Smooth muscle cell (in vitro differentiated cells): ENCODE data around the gene ULK2. TPM values are rescaled to one million over a fixed set of nuclear protein-coding genes. Genes with fewer than 3 reads are reported as not detected.

ENCODE experiments used
- DNase-seq: peaks from one replicate; lab custom pipeline; 2025; ENCODE audit not compliant: unreplicated experiment; lab: John Stamatoyannopoulos, UW
- H2AFZ ChIP-seq: fragments of 200-600 bp; sonication (generic); 2 replicates; pipeline ENCODE4 v1.6.0; 2016; ENCODE audit warnings: antibody characterized with exemption, low read depth, mild to moderate bottlenecking
- H3F3A ChIP-seq: fragments of 200-600 bp; sonication (generic); 2 replicates; pipeline ENCODE4 v1.6.0; 2017; ENCODE audit warnings: antibody characterized with exemption, low read depth
- H3K27ac ChIP-seq: fragments of 200-600 bp; sonication (generic); 2 replicates; pipeline ENCODE4 v1.5.1; 2016; ENCODE audit warnings: low read depth, mild to moderate bottlenecking
- H3K27me3 ChIP-seq: fragments of 200-600 bp; sonication (generic); 2 replicates; pipeline ENCODE4 v1.6.1; 2016; ENCODE audit warnings: low read depth, mild to moderate bottlenecking
- H3K36me3 ChIP-seq: fragments of 200-600 bp; sonication (generic); 2 replicates; pipeline ENCODE4 v1.5.1; 2016; ENCODE audit warnings: low read depth
- H3K4me1 ChIP-seq: fragments of 200-600 bp; sonication (generic); 2 replicates; pipeline ENCODE4 v1.5.1; 2016; ENCODE audit warnings: low read depth
- H3K4me2 ChIP-seq: fragments of 200-600 bp; sonication (generic); 2 replicates; pipeline ENCODE4 v1.6.0; 2016; ENCODE audit warnings: mild to moderate bottlenecking
- H3K4me3 ChIP-seq: fragments of 200-600 bp; sonication (generic); 2 replicates; pipeline ENCODE4 v1.5.1; 2016; ENCODE audit warnings: mild to moderate bottlenecking
- H3K79me2 ChIP-seq: fragments of 200-600 bp; sonication (generic); 2 replicates; pipeline ENCODE4 v1.6.0; 2016; ENCODE audit warnings: low read depth, mild to moderate bottlenecking
- H3K9ac ChIP-seq: fragments of 200-600 bp; sonication (generic); 2 replicates; pipeline ENCODE4 v1.6.0; 2016; ENCODE audit warnings: low read depth
- H3K9me3 ChIP-seq: fragments of 200-600 bp; sonication (generic); replicated peaks from 2 replicates; pipeline ENCODE4 v1.5.1; 2016; ENCODE audit warnings: low read depth
- H4K20me1 ChIP-seq: fragments of 200-600 bp; sonication (generic); 2 replicates; pipeline ENCODE4 v1.6.0; 2016; ENCODE audit warnings: low read depth
- WGBS: methylation state at CpG from one replicate; pipeline ENCODE4 v1.1.7; 2016; ENCODE audit warnings: low lambda C conversion rate; 5-methylcytosine and 5-hydroxymethylcytosine counted together
- polyA plus RNA-seq: library from polyadenylated mRNA; unstranded; fragments of >200 nt; fragmentation: Nextera tagmentation; extraction: Ambion mirVana; gene quantifications from 2 replicates; pipeline ENCODE4 v1.2.1, GENCODE V29; 2016
- total RNA-seq: library from RNA; depleted of rRNA; stranded (reverse); fragments of >200 nt; gene quantifications from 2 replicates; pipeline ENCODE4 v1.2.3, GENCODE V29; 2014
- TF ChIP-seq, protein P1 (sequence below): fragments of 200-600 bp; sonication (generic); IDR thresholded peaks from 2 replicates; pipeline ENCODE4 v1.5.1; 2017; ENCODE audit warnings: borderline replicate concordance, mild to moderate bottlenecking, antibody characterized with exemption; ENCODE audit not compliant: insufficient read depth, poor library complexity, severe bottlenecking

Gene ULK2
- total and polyA plus RNA-seq, 2 experiments from 2014 or later: 9.7 to 24.0 TPM

DNA sequence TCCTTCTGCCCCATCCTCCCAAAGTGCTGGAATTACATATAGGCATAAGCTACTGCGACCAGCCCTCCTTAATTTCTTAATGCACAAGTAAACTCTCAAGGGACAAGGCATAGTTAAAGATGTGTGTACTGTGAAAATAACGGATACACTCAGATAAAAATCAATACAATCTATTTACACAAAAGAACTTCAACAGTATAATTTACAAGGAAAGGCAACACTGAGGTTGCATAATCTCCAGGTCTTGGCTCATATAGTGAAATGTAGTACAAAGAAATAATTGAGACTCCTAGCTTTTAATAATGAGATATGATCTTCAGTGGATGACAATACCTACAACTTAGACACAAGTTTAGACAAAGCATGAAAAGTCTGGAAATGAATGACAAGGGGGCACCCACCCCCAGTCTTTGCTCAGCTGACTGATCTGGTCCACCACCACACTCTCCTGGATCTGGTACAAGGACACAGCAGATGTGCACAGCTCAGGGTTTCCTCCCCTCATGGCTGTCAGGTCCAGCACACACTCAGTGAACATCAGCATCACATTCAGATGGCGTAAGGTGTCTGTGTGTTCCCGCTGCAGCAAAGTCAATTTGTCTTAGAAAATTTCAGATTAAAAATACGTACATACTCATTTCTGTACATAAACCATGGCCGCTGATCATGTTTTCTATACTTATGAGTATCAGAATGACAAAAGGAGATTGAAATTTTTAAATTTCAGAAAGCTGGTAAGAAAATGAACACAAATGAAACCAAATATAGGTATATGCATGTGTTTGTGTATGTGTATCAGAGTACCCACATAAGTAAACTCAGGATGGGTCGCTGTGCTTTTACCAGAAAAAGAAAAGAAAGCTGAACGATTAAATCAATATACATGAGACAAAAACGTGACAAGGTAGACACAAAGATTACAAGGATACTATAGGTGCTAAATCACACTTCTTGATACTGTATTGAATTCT is 86.0 kb downstream of the ULK2 start:
- H3K36me3 ChIP-seq: no peaks in the 10 kb centered on the region
- DNase-seq: no peak
- H3K27me3 ChIP-seq: no peaks in the 10 kb centered on the region
- WGBS: 96% methylated on average over 9 of the region's 9 CpGs
- no peaks in the 10 kb centered on the region for H3K79me2 ChIP-seq
- no peak overlapping the region for H3K9ac ChIP-seq
- no peak overlapping the region for H3K4me3 ChIP-seq
- no peak overlapping the region for H3K4me2 ChIP-seq
- H3K4me1 ChIP-seq: no peaks in the 10 kb centered on the region
- no peaks in the 10 kb centered on the region for H3K9me3 ChIP-seq
- no peaks in the 10 kb centered on the region for H4K20me1 ChIP-seq
- no peak overlapping the region for H2AFZ ChIP-seq
- H3K27ac ChIP-seq: no peak overlapping the region
- no peaks in the 10 kb centered on the region for H3F3A ChIP-seq
- TF ChIP-seq, protein P1, sequence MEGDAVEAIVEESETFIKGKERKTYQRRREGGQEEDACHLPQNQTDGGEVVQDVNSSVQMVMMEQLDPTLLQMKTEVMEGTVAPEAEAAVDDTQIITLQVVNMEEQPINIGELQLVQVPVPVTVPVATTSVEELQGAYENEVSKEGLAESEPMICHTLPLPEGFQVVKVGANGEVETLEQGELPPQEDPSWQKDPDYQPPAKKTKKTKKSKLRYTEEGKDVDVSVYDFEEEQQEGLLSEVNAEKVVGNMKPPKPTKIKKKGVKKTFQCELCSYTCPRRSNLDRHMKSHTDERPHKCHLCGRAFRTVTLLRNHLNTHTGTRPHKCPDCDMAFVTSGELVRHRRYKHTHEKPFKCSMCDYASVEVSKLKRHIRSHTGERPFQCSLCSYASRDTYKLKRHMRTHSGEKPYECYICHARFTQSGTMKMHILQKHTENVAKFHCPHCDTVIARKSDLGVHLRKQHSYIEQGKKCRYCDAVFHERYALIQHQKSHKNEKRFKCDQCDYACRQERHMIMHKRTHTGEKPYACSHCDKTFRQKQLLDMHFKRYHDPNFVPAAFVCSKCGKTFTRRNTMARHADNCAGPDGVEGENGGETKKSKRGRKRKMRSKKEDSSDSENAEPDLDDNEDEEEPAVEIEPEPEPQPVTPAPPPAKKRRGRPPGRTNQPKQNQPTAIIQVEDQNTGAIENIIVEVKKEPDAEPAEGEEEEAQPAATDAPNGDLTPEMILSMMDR: no peak

DNA sequence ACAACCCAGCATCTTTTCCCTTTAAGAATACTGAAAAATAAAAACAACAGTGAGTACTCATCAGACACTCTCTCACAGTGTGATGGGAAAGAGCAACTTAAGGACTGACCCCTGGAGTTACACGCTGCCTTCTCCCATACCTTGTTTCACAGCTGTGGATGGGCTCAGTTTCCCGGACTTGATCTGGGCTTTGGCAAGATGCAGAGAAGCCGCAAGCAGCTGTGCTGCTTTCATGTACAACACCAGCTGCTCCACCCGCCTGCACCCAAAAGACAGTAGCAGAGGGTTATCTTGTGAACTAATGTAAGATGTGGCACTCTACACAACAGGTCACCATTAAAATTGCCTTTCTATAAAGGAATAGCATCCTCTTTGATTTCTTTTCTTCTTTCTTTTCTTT is 86.9 kb downstream of the ULK2 start:
- H2AFZ ChIP-seq: no peak overlapping the region
- H3K9ac ChIP-seq: no peak overlapping the region
- H3K27ac ChIP-seq: no peak overlapping the region
- H3K4me2 ChIP-seq: no peak overlapping the region
- H3K9me3 ChIP-seq: no peaks in the 10 kb centered on the region
- no peaks in the 10 kb centered on the region for H3K4me1 ChIP-seq
- WGBS: 97% methylated on average over 4 of the region's 4 CpGs
- peaks cover 2% of the 10 kb centered on the region for H3K36me3 ChIP-seq
- H3K27me3 ChIP-seq: no peaks in the 10 kb centered on the region
- TF ChIP-seq, protein P1: no peak
- no peaks in the 10 kb centered on the region for H3K79me2 ChIP-seq
- no peaks in the 10 kb centered on the region for H3F3A ChIP-seq
- H4K20me1 ChIP-seq: no peaks in the 10 kb centered on the region
- no peak overlapping the region for H3K4me3 ChIP-seq
- DNase-seq: no peak

DNA sequence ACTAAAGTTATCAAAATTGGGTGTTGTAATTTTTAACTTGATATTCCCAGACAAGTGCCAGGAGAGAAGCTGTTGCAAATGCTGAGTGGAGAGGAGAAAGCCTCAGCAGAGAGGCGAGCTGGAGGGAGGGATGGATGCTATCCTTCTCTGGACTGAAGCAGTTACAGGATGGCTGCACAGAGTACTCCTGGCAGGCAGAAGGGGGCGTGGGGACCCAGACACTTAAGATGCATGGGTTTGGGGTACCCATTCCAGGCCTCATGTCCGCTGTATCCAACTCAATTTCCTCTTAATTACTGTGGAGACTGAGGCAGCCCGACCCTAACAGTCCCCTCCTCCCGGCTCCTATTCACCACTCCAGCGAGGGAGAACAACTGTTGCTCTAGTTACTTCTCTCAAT is 94.2 kb downstream of the ULK2 start:
- no peak overlapping the region for H3K4me3 ChIP-seq
- DNase-seq: no peak
- H3K27ac ChIP-seq: no peak overlapping the region
- H3K27me3 ChIP-seq: no peaks in the 10 kb centered on the region
- no peaks in the 10 kb centered on the region for H4K20me1 ChIP-seq
- no peak overlapping the region for H3K9ac ChIP-seq
- H3K4me1 ChIP-seq: no peaks in the 10 kb centered on the region
- peaks cover 4% of the 10 kb centered on the region for H3F3A ChIP-seq
- H3K36me3 ChIP-seq: peaks cover 9% of the 10 kb centered on the region
- no peak overlapping the region for H2AFZ ChIP-seq
- no peaks in the 10 kb centered on the region for H3K79me2 ChIP-seq
- H3K4me2 ChIP-seq: no peak overlapping the region
- H3K9me3 ChIP-seq: no peaks in the 10 kb centered on the region
- TF ChIP-seq, protein P1: no peak
- WGBS: 91% methylated on average over 6 of the region's 6 CpGs
